ENCODE measurements around the gene VPS13D.

VPS13D gene

DNA sequence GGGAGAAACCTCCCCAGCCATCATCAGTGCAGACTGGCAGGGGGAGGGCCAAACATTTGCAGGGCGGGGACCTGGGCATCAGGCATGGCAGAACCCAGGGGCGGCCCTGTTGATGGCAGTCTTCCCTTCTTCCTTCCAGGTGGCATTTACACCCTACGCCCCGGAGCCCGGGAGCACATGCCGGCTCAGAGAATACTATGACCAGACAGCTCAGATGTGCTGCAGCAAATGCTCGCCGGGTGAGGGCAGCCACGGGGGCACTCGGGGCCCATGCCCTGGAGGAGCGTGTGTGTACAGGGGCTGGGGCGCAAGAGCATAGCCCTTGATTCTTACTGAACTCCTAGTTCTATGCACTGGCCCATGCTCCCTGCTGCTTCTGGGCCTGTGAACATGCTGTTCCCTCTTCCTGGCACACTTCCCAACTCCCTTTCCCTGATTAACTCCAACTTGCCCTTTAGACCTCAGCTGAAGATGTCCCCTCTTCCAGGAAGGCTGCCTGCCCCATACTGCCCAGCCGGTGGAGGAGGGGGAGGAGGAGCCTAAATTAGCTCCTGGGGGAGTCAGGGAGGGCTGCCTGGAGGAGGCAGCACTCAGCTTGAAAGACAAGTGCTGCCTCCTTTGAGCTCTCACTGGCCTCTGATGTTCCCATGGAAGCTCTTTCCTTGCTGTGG is 41.0 kb upstream of the VPS13D start:
- peak overlapping the region; percentile 64 for H3K27ac Mint-ChIP-seq
- peaks cover 30% of the 10 kb centered on the region for H3K36me3 Mint-ChIP-seq
- DNase-seq (ENCODE audit: low spot score in 2 of 2) (no peak), ATAC-seq (ENCODE audit: low read depth) (no peak)
- H3K4me1 Mint-ChIP-seq: peaks cover 34% of the 10 kb centered on the region
- no peaks in the 10 kb centered on the region for H3K27me3 Mint-ChIP-seq
- H3K9me3 Mint-ChIP-seq: no peaks in the 10 kb centered on the region
- H3K4me3 Mint-ChIP-seq: no peak overlapping the region

DNA sequence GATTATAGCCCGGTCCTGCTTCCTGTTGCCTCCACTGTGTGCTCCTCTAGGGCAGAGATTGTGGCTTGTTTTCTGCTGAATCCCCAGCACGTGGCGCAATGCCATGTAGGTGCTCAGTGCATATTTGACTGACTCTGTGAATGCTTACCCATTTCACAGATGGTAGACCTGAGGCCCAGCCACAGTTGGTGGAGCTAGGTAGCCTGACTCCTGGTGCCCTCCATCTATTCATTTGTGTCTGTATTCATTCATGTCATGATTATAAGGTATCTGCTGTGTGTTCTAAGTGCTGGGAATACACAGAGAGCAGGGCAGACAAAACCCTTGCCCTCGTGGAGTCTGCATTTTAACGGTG is 40.5 kb upstream of the VPS13D start:
- peaks cover 35% of the 10 kb centered on the region for H3K36me3 Mint-ChIP-seq
- peaks cover 35% of the 10 kb centered on the region for H3K4me1 Mint-ChIP-seq
- no peaks in the 10 kb centered on the region for H3K27me3 Mint-ChIP-seq
- no peak overlapping the region for H3K4me3 Mint-ChIP-seq
- no peaks in the 10 kb centered on the region for H3K9me3 Mint-ChIP-seq
- no peak for ATAC-seq (ENCODE audit: low read depth)
- no peak for DNase-seq (ENCODE audit: low spot score in 2 of 2)
- H3K27ac Mint-ChIP-seq: peak overlapping the region; percentile 64

DNA sequence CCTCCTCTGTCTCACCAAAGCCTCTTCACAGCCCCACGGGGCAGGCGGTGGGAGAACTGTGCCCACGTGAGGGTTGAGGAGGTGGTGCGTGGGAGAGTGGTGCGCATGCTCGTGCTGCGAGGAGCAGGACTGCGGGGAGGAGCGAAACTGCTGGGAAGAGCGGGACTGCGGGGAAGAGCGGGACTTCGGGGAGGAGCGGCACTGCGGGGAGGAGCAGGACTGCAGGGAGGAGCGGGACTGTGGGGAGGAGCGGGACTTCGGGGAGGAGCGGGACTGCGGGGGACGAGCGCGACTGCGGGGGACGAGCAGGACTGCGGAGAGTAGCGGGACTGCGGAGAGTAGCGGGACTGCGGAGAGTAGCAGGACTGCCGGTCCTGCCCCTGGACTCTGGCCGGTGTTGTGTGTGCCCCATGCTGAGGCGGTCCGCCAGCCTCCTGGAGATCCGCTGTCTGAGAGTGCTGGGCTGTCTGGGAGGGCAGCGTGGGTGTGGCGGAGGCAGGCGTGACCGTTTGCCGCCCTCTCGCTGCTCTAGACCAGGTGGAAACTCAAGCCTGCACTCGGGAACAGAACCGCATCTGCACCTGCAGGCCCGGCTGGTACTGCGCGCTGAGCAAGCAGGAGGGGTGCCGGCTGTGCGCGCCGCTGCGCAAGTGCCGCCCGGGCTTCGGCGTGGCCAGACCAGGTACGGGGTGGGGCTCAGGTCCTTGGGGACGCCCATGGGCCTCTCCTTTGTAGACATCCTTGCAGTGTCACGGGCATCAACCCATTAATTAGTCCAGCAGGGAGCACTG is 38.4 kb upstream of the VPS13D start:
- ATAC-seq (ENCODE audit: low read depth) (no peak), DNase-seq (ENCODE audit: low spot score in 2 of 2) (no peak)
- Mint-ChIP-seq H3K4me1 (peaks cover 34% of the 10 kb centered on the region), H3K36me3 (peaks cover 44% of the 10 kb centered on the region), H3K9me3 (no peaks in the 10 kb centered on the region), H3K27ac (peak overlapping the region; percentile 62), H3K27me3 (no peaks in the 10 kb centered on the region), H3K4me3 (no peak overlapping the region)

DNA sequence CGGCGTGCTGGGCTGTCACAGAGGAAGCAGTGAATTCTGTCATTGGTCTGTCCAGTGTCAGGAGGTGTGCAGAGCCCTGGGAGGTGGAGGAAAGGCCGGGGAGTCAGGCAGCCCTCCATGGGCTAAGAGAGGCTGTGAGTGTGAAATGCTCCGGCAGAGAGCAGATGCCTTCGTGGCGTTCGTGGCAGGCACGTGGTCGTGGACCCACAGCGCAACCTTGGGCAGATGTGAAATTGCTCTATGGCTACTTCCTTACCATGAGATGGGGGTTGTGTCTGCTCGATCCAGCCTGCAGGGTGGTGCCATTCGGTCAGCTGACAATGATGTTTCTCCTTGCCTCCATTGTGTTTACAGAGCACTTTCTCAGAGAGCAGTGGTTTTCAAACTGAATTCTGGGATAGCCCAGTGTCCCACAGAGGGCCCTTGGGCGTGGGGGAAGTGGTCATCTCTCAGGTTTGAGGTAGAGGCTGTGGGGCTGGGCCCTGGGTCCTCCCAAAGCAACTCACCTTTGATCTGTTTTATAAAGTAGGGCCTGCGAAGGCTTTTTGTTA is 35.1 kb upstream of the VPS13D start:
- peak overlapping the region; percentile 81 for H3K27ac Mint-ChIP-seq
- no peaks in the 10 kb centered on the region for H3K9me3 Mint-ChIP-seq
- H3K4me1 Mint-ChIP-seq: peaks cover 23% of the 10 kb centered on the region
- H3K27me3 Mint-ChIP-seq: no peaks in the 10 kb centered on the region
- DNase-seq (ENCODE audit: low spot score in 2 of 2) (no peak), ATAC-seq (ENCODE audit: low read depth) (no peak)
- H3K4me3 Mint-ChIP-seq: no peak overlapping the region
- H3K36me3 Mint-ChIP-seq: peaks cover 43% of the 10 kb centered on the region

DNA sequence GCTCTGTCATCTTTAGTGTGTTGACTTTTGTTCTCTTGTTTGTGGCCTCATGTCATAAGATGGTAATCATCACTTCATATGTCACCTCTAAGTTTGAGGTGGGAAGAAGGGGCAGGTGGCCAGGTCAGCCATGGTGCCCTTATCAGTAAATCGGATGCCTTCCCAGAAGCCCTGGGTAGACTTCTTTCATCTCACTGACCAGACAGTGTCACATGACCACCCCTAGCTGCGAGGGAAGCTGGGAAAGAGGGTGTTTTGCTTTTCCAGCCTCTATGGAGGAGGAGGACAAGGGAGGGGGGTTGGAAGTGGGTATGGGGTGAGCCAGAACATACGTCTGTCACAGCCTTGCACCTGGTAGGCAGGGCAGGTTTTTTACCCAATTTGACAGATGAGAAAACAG is 34.4 kb upstream of the VPS13D start:
- H3K4me1 Mint-ChIP-seq: peaks cover 22% of the 10 kb centered on the region
- peaks cover 39% of the 10 kb centered on the region for H3K36me3 Mint-ChIP-seq

DNA sequence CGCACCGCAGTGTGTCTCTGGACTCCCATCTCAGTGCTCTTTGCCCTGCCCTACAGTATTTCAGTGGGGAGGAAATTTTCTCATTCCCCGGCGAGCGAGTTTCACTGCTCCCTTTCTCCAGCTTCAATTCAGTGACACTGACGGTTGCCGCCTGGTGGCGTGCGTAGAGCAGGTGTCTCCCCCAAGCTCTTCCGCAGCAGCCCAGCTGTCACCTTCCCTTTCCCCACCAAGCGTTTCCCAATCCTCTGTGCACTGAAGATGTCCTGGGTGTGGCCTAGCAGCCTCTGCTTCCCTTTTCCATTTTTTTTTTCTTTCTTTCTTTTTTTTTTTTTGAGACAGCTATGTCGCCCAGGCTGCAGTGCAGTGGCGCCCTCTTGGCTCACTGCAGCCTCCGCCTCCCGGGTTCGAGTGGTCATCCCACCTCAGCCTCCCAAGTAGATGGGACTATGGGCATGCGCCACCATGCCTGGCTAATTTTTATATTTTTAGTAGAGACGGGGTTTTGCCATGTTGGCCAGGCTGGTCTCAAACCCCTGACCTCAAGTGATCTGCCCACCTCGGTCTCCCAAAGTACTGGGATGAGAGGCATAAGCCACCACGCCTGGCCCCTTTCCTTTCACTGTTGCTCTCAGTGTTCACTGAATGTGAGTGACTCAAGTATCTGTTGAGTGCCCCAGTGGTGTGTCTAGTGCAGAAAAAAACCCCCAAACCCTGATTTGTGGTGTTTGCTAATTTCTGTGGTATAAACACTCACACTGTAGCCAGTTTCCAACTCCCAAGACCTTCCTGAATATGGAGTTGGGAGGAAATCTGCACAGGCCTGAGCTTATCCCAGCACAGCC is 33.0 kb upstream of the VPS13D start:
- Mint-ChIP-seq H3K27me3 (no peaks in the 10 kb centered on the region), H3K4me1 (peaks cover 23% of the 10 kb centered on the region), H3K27ac (no peak overlapping the region), H3K9me3 (no peaks in the 10 kb centered on the region), H3K4me3 (no peak overlapping the region), H3K36me3 (peaks cover 33% of the 10 kb centered on the region)
- no peak for DNase-seq (ENCODE audit: low spot score in 2 of 2)
- ATAC-seq (ENCODE audit: low read depth): no peak

More for the DNA sequence above, 34.4 kb upstream of the VPS13D start:
- H3K9me3 Mint-ChIP-seq: no peaks in the 10 kb centered on the region
- no peak overlapping the region for H3K4me3 Mint-ChIP-seq
- DNase-seq (ENCODE audit: low spot score in 2 of 2) (no peak), ATAC-seq (ENCODE audit: low read depth) (no peak)
- H3K27me3 Mint-ChIP-seq: no peaks in the 10 kb centered on the region
- H3K27ac Mint-ChIP-seq: peak overlapping the region; percentile 16

DNA sequence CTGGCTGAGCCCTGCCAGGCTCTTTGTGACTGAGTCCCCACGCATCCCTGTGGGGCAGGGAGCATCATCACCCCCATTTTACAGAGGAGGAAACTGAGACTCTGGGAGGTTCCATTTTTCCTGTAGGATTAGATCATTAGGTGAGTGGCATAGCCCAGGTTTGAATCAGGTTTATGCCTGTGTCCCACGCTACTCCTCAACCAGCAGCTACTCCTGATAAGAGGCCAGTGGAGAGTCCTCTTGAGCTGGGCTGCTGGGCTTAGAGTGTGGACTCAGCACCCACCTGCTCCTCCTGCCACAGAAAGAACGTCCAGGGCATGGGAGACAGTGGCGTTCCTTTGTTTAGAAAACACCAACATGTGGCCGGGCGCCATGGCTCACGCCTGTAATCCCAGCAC is 32.3 kb upstream of the VPS13D start:
- DNase-seq (ENCODE audit: low spot score in 2 of 2) (no peak), ATAC-seq (ENCODE audit: low read depth) (no peak)
- no peaks in the 10 kb centered on the region for H3K9me3 Mint-ChIP-seq
- no peak overlapping the region for H3K4me3 Mint-ChIP-seq
- H3K36me3 Mint-ChIP-seq: peaks cover 32% of the 10 kb centered on the region
- no peaks in the 10 kb centered on the region for H3K27me3 Mint-ChIP-seq
- H3K27ac Mint-ChIP-seq: no peak overlapping the region
- peaks cover 27% of the 10 kb centered on the region for H3K4me1 Mint-ChIP-seq

DNA sequence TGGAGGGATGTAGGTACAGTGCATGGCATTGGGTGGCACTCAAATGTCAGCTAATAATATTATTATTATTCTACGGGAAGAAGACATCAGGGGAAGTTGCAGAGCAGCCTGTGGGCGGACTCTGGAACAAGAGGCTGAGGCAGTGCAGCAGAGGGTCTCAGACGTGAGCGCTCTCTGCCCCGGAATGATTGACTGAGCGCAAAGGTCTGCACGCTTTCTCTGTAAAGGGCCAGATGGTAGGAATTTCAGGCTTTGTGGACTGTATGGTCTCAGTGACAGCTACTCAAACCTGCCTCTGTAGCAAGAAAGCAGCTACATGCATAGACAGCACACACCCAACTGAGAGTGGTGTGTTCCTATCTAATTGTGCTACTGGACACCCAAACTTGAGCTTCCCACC is 29.6 kb upstream of the VPS13D start:
- Mint-ChIP-seq H3K36me3 (peaks cover 18% of the 10 kb centered on the region), H3K9me3 (no peaks in the 10 kb centered on the region), H3K4me3 (no peak overlapping the region), H3K27me3 (no peaks in the 10 kb centered on the region), H3K4me1 (peaks cover 43% of the 10 kb centered on the region), H3K27ac (no peak overlapping the region)
- no peak for ATAC-seq (ENCODE audit: low read depth)
- no peak for DNase-seq (ENCODE audit: low spot score in 2 of 2)

DNA sequence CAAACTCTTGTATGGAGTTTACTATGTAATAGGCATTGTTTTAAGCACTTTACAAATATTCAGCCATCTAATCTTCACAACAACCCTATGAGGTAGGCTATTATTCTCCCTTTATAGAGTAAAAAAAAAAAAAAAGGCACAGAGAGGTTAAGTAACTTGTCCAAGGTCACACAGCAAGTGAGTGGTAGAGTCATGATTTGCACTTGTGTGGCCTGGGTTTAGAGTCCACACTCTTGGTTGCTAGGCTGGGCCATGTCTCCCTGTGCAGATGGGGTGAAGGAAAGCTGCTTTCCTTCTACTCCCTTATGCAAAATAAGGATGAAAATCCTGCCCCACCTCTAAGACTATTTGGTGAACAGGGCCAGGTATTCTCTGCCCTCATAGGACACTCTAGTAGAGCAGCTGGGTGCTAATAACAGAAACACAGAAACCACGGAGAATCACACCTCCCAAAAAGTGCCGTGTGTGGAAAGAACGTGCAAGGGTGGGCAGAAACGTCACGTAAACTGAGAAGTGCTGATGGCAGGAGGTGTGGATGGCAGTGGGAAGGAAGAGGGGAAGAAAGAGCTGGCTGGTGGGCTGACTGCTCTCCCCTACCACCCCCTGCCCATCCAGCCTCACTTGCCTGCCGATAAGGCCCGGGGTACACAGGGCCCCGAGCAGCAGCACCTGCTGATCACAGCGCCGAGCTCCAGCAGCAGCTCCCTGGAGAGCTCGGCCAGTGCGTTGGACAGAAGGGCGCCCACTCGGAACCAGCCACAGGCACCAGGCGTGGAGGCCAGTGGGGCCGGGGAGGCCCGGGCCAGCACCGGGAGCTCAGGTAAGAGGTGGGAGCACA is 28.3 kb upstream of the VPS13D start:
- Mint-ChIP-seq H3K4me3 (peak overlapping the region; percentile 40), H3K9me3 (no peaks in the 10 kb centered on the region), H3K27ac (no peak overlapping the region), H3K27me3 (no peaks in the 10 kb centered on the region), H3K4me1 (peaks cover 40% of the 10 kb centered on the region), H3K36me3 (peaks cover 16% of the 10 kb centered on the region)
- DNase-seq (ENCODE audit: low spot score in 2 of 2): no peak
- ATAC-seq (ENCODE audit: low read depth): no peak

DNA sequence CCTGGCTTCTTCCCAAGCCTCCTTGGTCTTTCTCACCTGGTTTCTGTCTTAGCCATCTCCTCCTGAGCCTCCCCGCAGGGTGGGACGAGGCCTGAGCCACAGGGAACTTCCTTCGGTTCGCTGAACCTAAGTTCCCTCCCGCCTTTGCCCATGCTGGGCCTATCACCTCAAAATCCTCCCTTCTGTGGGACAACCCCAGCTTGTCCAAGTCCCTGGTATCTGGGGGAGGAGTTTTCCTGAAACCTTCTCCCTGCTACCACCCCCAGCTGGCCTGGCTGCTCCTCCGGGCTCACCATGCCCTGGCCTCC is 27.7 kb upstream of the VPS13D start:
- ATAC-seq (ENCODE audit: low read depth): no peak
- H3K4me3 Mint-ChIP-seq: peak overlapping the region; percentile 9
- H3K9me3 Mint-ChIP-seq: no peaks in the 10 kb centered on the region
- H3K36me3 Mint-ChIP-seq: peaks cover 14% of the 10 kb centered on the region
- no peak for DNase-seq (ENCODE audit: low spot score in 2 of 2)
- no peaks in the 10 kb centered on the region for H3K27me3 Mint-ChIP-seq
- peaks cover 40% of the 10 kb centered on the region for H3K4me1 Mint-ChIP-seq
- peak overlapping the region; percentile 40 for H3K27ac Mint-ChIP-seq

DNA sequence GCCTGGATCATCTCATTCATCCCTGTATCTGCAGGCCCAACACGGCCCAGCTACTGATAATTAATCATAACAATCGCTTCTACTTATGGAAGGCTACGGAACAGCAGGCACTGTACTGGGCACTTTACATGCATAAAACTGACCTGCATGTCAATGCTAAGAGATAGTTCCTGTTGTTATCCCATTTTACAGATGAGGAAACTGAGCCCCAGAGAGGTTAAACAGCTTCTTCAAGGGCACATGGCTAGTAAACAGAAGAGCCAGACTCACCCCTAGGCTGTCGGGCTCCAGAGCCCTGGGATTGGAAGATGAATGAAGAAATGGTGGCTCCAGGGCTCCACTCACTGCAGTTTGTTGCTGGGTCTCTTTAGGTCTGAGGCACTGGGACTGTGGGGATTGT is 27.3 kb upstream of the VPS13D start:
- Mint-ChIP-seq H3K27me3 (no peaks in the 10 kb centered on the region), H3K27ac (peak overlapping the region; percentile 40), H3K4me3 (peak overlapping the region; percentile 9), H3K9me3 (no peaks in the 10 kb centered on the region), H3K36me3 (peaks cover 14% of the 10 kb centered on the region), H3K4me1 (peaks cover 38% of the 10 kb centered on the region)
- DNase-seq (ENCODE audit: low spot score in 2 of 2): no peak
- no peak for ATAC-seq (ENCODE audit: low read depth)

DNA sequence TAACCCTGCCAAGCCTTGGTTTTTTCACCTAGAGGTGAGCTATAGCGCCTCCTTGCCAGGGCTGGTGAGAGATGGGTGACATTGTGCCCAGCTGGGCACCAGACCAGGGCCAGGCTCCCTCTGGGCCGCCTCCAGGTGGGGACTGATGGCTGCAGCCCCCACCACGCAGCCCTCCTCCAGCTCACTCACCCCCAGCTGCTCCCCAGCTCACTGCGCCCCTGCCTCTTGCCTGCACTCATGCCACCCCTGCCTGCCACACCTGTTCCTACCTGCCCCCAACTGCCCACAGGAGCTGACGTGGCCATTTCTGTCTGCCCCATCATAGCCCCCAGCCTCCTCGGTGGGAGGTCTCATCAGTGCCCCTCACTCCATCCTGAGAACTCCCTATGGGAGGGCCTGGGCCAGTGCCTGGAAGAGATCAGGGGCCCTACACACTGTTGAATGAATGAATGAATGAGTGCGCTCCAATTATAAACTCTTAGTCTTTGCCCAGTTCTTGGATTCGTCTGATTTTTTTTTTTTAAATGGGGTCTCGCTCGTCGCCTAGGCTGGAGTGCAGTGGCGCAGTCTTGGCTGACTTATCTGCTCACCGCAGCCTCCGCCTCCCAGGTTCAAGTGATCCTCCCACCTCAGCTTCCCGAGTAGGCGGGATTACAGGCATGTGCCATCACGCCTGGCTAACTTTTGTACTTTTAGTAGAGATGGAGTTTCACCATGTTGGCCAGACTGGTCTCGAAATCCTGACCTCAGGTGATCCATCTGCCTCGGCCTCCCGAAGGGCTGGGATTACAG is 26.4 kb upstream of the VPS13D start:
- H3K36me3 Mint-ChIP-seq: peaks cover 12% of the 10 kb centered on the region
- H3K27ac Mint-ChIP-seq: peak overlapping the region; percentile 86
- no peaks in the 10 kb centered on the region for H3K27me3 Mint-ChIP-seq
- no peak for ATAC-seq (ENCODE audit: low read depth)
- DNase-seq (ENCODE audit: low spot score in 2 of 2): no peak
- H3K9me3 Mint-ChIP-seq: no peaks in the 10 kb centered on the region
- peak overlapping the region; percentile 39 for H3K4me3 Mint-ChIP-seq
- peaks cover 39% of the 10 kb centered on the region for H3K4me1 Mint-ChIP-seq

DNA sequence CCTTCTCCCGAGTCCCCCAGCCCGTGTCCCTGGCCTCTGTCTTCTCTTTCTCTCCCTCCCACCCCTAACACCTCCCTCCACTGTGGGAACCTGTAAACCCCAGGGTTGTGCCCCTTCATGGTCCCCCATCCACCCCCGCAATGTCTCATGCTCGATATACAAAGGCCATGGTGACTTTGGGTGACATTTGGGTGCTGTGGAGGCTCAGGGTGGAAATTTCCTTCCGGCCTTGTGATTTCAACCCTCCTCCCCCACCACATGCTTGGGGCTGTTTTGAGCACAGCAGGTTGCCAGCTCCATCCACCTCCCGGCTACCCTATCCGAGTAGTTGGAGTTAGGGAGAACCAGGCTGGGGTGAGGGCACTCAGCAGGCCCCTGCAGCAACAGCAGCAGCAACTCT is 25.7 kb upstream of the VPS13D start:
- Mint-ChIP-seq H3K27me3 (no peaks in the 10 kb centered on the region), H3K36me3 (peaks cover 12% of the 10 kb centered on the region), H3K4me3 (peak overlapping the region; percentile 54), H3K27ac (peak overlapping the region; percentile 86), H3K4me1 (peaks cover 46% of the 10 kb centered on the region), H3K9me3 (no peaks in the 10 kb centered on the region)
- DNase-seq (ENCODE audit: low spot score in 2 of 2) (no peak), ATAC-seq (ENCODE audit: low read depth) (peak; percentile 54)

All from memory B cell (primary cell).